Epithelial cell of proximal tubule (primary cell): ENCODE results near the gene TRAF3IP1. TPM values are rescaled to one million over a fixed set of nuclear protein-coding genes. Genes with fewer than 3 reads are reported as not detected.

ENCODE experiments used
- DNase-seq: peaks from one replicate; pipeline ENCODE4 v3.0.0-alpha.2; 2011; ENCODE audit warnings: low read depth
- H3K4me3 ChIP-seq: 2 replicates; pipeline ENCODE4 v1.5.1; 2011; ENCODE audit warnings: low read depth, mild to moderate bottlenecking, low read length
- total RNA-seq: library from RNA; depleted of rRNA; stranded (reverse); fragments of >200 nt; gene quantifications from 2 replicates; pipeline ENCODE4 v1.2.3, GENCODE V29; 2015
- TF ChIP-seq, protein P1 (sequence below): conservative IDR thresholded peaks from 2 replicates; pipeline ENCODE4 v1.5.1; 2012; ENCODE audit warnings: low read depth, mild to moderate bottlenecking, low read length

The TRAF3IP1 gene
- total RNA-seq, 1 donor from 2014 or later = 8.5 TPM

DNA sequence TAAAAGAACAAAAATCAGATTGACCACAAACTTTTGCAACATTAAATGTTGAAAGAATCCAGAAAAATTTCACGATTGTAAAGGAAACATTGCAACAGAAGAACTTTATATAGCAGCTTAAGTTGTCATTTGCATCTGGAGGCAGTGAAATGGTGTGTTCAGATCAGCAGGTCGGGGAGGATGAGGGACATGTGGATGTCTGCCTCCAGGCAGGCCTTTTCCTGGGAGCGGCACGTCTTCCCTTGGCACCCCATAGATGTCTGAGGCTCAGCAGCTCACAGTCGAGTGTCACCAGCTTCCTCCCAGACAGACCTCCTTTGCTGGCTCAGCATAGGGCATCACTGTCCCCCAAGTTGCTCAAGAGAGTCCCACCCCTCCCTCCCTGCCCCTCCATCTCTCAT lies 62.1 kb downstream of the TRAF3IP1 start:
- H3K4me3 ChIP-seq = no peak overlapping the region
- TF ChIP-seq, protein P1, sequence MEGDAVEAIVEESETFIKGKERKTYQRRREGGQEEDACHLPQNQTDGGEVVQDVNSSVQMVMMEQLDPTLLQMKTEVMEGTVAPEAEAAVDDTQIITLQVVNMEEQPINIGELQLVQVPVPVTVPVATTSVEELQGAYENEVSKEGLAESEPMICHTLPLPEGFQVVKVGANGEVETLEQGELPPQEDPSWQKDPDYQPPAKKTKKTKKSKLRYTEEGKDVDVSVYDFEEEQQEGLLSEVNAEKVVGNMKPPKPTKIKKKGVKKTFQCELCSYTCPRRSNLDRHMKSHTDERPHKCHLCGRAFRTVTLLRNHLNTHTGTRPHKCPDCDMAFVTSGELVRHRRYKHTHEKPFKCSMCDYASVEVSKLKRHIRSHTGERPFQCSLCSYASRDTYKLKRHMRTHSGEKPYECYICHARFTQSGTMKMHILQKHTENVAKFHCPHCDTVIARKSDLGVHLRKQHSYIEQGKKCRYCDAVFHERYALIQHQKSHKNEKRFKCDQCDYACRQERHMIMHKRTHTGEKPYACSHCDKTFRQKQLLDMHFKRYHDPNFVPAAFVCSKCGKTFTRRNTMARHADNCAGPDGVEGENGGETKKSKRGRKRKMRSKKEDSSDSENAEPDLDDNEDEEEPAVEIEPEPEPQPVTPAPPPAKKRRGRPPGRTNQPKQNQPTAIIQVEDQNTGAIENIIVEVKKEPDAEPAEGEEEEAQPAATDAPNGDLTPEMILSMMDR = no peak
- DNase-seq = no peak

DNA sequence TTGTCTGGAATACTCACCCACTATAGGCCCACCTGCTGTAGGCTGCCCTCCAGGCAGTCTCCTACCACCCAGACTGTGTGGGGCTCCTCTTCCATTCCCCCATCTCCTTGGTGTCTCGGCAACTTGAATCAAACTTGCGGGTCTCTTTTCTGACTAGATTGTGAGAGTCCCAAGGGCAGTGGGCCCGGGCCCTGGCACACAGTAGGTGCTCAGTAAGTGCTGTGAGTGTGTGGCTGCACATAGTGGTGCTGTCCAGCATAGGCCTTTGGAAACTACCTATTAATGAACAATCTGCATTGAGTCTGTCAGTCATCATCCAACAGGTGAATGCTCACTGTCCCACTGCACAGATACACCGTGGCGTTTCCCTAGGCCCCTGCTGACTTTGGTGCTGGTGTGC lies 62.8 kb downstream of the TRAF3IP1 start:
- TF ChIP-seq, protein P1 = no peak
- DNase-seq = no peak
- no peak overlapping the region for H3K4me3 ChIP-seq

- TF ChIP-seq, protein P1 = no peak
- DNase-seq = no peak
Observed at GRCh38 chr2:238383743-238384380, 63.5 kb downstream of the TRAF3IP1 start.

DNA sequence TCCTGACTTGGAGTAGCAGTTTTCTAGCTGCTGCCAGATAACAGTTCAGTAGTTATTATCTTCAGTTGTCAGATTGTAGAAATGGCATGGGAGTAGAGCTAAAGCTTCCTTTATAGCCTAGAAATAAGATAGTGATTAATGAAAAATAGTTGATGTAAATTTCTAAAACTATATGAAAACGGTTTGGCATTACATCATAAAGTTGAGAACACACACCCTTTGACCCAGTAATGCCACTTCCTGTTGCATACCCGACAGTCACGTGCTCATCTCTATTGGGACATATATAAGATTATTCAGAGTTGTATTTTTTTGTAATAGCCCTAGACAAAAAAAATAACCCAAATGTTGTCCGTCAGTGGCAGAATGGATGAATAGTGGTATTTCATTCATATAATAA lies 67.0 kb downstream of the TRAF3IP1 start:
- TF ChIP-seq, protein P1 = no peak
- DNase-seq = no peak
- H3K4me3 ChIP-seq = no peak overlapping the region

More at GRCh38 chr2:238383743-238384380, 63.5 kb downstream of the TRAF3IP1 start:
- H3K4me3 ChIP-seq = no peak overlapping the region

DNA sequence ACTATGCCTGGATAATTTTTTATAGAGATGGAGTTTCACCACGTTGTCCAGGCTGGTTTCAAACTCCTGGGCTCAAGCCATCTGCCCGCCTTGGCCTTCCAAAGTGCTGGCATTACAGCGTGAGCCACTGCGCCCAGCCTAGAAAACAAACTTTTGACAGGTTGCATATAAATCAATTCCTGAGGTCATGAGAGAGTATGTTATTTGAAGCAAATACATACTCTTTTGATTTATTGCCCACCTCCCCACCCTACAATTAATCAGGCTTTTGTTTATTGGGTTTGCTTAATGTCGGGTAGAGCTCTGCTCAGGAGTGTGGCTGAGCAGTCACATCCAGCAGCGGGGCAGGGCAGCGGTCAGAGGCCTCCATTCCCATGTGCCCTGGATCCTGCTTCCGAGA lies 68.5 kb downstream of the TRAF3IP1 start:
- no peak overlapping the region for H3K4me3 ChIP-seq
- TF ChIP-seq, protein P1 = no peak
- DNase-seq = no peak

- no peak overlapping the region for H3K4me3 ChIP-seq
- no peak for DNase-seq
- TF ChIP-seq, protein P1 = no peak
Observed at GRCh38 chr2:238389988-238390589, 69.8 kb downstream of the TRAF3IP1 start.
